Endothelial cell of umbilical vein (primary cell): Measurements from ENCODE around the gene OR2A25. TPM values are rescaled to one million over a fixed set of nuclear protein-coding genes. Genes with fewer than 3 reads are reported as not detected.
A peak's percentile ranks its signal among the peaks of the same experiment; 100 is the strongest.

Experiments
- BruUV-seq: library from RNA; stranded (reverse); fragments of 400-500 nt; replicated peaks from 2 replicates; lab custom pipeline; 2021; lab: Mats Ljungman, UMichigan
- CTCF ChIA-PET: fragments of 300-600, 350-600 bp; sonication (Branson Sonifier 250); formaldehyde crosslinking; loops from one replicate; lab custom pipeline; 2021; ENCODE audit warnings: antibody characterized with exemption, inconsistent platforms; lab: Charles Lee
- POLR2A ChIA-PET: fragments of 300-600, 350-600 bp; sonication (Branson Sonifier 250); formaldehyde crosslinking; loops from one replicate; lab custom pipeline; 2021; ENCODE audit warnings: antibody characterized with exemption, inconsistent platforms; lab: Charles Lee
- DNase-seq: peaks from one replicate; pipeline ENCODE4 v3.0.0-alpha.2; 2011; ENCODE audit warnings: low read depth, low spot score
- FAIRE-seq: peaks from 2 replicates; lab custom pipeline; 2011; peaks lifted over from hg19 to GRCh38; lab: Jason Lieb, UNC
- H2AFZ ChIP-seq: 2 replicates; pipeline ENCODE4 v1.6.0; 2012; ENCODE audit warnings: low read depth, low read length, control low read depth, inconsistent platforms
- H3K27ac ChIP-seq: 2 replicates; pipeline ENCODE4 v1.5.1; 2011; ENCODE audit warnings: low read depth, mild to moderate bottlenecking, control low read depth, low read length, moderate library complexity; ENCODE audit not compliant: insufficient read depth
- H3K27me3 ChIP-seq, 2 experiments: 2 replicates each; pipeline versions ENCODE4 v1.6.0 to v1.6.1; 2011; ENCODE audit warnings: low read length in 2 of 2, mixed read lengths in 1 of 2; ENCODE audit not compliant: control insufficient read depth in 2 of 2, insufficient read depth in 2 of 2
- H3K36me3 ChIP-seq, 2 experiments: 2 replicates in 1 of 2; 3 replicates in 1 of 2; pipeline ENCODE4 v1.5.1; 2011; ENCODE audit warnings: low read length in 2 of 2, mild to moderate bottlenecking in 1 of 2, moderate library complexity in 1 of 2; ENCODE audit not compliant: control insufficient read depth in 2 of 2, insufficient read depth in 2 of 2; ENCODE audit errors: extremely low read depth in 1 of 2
- H3K4me1 ChIP-seq: 3 replicates; pipeline ENCODE4 v1.5.1; 2011; ENCODE audit warnings: mild to moderate bottlenecking, low read length; ENCODE audit not compliant: control insufficient read depth, insufficient read depth; ENCODE audit errors: extremely low read depth
- H3K4me2 ChIP-seq: 2 replicates; pipeline ENCODE4 v1.6.1; 2011; ENCODE audit warnings: low read length, control low read depth, mixed read lengths; ENCODE audit not compliant: insufficient read depth
- H3K4me3 ChIP-seq, 3 experiments: fragments of 200-600 bp in 1 of 3; sonication (generic), shearing (Covaris generic) in 1 of 3; replicated peaks in 1 of 3; 2 replicates each; pipeline ENCODE4 v1.5.1; 2011 to 2016; ENCODE audit warnings: control low read depth in 3 of 3, low read length in 3 of 3, mild to moderate bottlenecking in 2 of 3, inconsistent platforms in 1 of 3, low read depth in 1 of 3, moderate library complexity in 1 of 3; ENCODE audit not compliant: insufficient read depth in 1 of 3
- H3K79me2 ChIP-seq: 2 replicates; pipeline ENCODE4 v1.6.0; 2012; ENCODE audit warnings: low read length, inconsistent platforms; ENCODE audit not compliant: control insufficient read depth, insufficient read depth
- H3K9ac ChIP-seq: replicated peaks from 2 replicates; pipeline ENCODE3; 2011; ENCODE audit warnings: low read length, control low read depth; ENCODE audit not compliant: insufficient read depth; ENCODE audit errors: extremely low read depth
- H3K9me1 ChIP-seq: replicated peaks from 3 replicates; pipeline ENCODE4 v1.6.0; 2011; ENCODE audit warnings: mild to moderate bottlenecking, low read length; ENCODE audit not compliant: control insufficient read depth, insufficient read depth; ENCODE audit errors: extremely low read depth
- H3K9me3 ChIP-seq: replicated peaks from 2 replicates; pipeline ENCODE4 v1.5.1; 2012; ENCODE audit warnings: low read length, inconsistent platforms; ENCODE audit not compliant: control insufficient read depth, insufficient read depth
- H4K20me1 ChIP-seq: replicated peaks from 2 replicates; pipeline ENCODE3; 2011; ENCODE audit warnings: mild to moderate bottlenecking, low read length; ENCODE audit not compliant: control insufficient read depth, insufficient read depth; ENCODE audit errors: extremely low read depth
- CTCF ChIP-seq, 2 donors: IDR thresholded peaks; 1 replicate in 1 of 2; 2 replicates in 1 of 2; pipeline ENCODE4 v1.5.1; 2011; ENCODE audit warnings: low read length in 2 of 2, mild to moderate bottlenecking in 2 of 2, moderate library complexity in 2 of 2, control low read depth in 1 of 2, inconsistent platforms in 1 of 2, low read depth in 1 of 2; ENCODE audit not compliant: insufficient read depth in 1 of 2; ENCODE audit errors: extremely low read depth in 1 of 2
- EZH2 ChIP-seq: IDR thresholded peaks from 2 replicates; pipeline ENCODE4 v1.6.1; 2012; ENCODE audit warnings: borderline replicate concordance, low read depth, mild to moderate bottlenecking, moderate library complexity, low read length, inconsistent platforms; ENCODE audit not compliant: severe bottlenecking
- FOS ChIP-seq: IDR thresholded peaks from 2 replicates; pipeline ENCODE4 v1.6.1; 2011; ENCODE audit warnings: mild to moderate bottlenecking, low read length, moderate library complexity, borderline replicate concordance; ENCODE audit not compliant: insufficient read depth
- GATA2 ChIP-seq: IDR thresholded peaks from 2 replicates; pipeline ENCODE4 v1.7.0; 2011; ENCODE audit warnings: low read depth, mild to moderate bottlenecking, moderate library complexity, mixed read lengths, low read length; ENCODE audit not compliant: insufficient read length, insufficient read depth
- JUN ChIP-seq: IDR thresholded peaks from 2 replicates; pipeline ENCODE4 v1.6.1; 2011; ENCODE audit warnings: borderline replicate concordance, low read depth; ENCODE audit not compliant: insufficient read length, insufficient read depth
- POLR2A ChIP-seq: IDR thresholded peaks from 2 replicates; pipeline ENCODE4 v1.6.1; 2012; ENCODE audit warnings: low read depth, mild to moderate bottlenecking, control low read depth, low read length
- dilution Hi-C: fragments of 300-500 bp; cut with MboI; formaldehyde crosslinking; loops from one replicate; pipeline ENCODE4 v1.15.0; 2019; ENCODE audit warnings: low sequenced_read_pairs; ENCODE audit not compliant: extremely low pct_ligation_motif_present
- intact Hi-C: fragments of 100-400 bp; cut with micrococcal nuclease; formaldehyde crosslinking; loops from one replicate; pipeline ENCODE4 v1.10.0; 2022
- polyA plus RNA-seq, 4 experiments: library from polyadenylated mRNA; depleted of rRNA in 3 of 4; stranded (reverse) in 3 of 4; unstranded in 1 of 4; fragments of >200 nt; gene quantifications; 2 replicates each; pipeline versions ENCODE4 v1.2.1 to v1.2.3, GENCODE V29; 2011 to 2012; ENCODE audit warnings: missing spikeins in 1 of 4
- total RNA-seq: library from RNA; stranded (reverse); gene quantifications from 2 replicates; pipeline ENCODE4 v1.2.3, GENCODE V29; 2021

The OR2A25 gene
- total and polyA plus RNA-seq, 2 donors (not counting 3 experiments of a cell fraction or from before 2014, with no cell fraction given), result not detected

DNA sequence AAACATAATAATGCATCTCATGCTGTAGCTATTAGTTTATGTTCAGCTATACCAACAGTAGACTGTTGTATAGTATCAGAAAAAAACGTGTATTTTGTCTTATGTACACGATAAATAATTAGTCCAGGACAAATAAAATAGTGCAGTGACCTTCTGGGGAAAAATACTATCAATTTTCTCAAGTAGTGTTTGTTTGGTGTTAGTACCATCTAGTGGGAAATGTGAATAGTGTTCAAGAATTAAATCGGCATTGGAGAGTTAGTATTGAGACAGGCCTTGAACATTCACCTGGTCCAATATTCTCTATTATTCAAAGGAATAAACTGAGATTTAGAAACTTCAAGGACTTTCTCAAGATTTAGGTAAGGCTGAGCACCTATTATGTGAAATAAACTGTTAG, 42.5 kb upstream of the OR2A25 start:
- Histone ChIP-seq H4K20me1 (no peaks in the 10 kb centered on the region), H3K4me3 (no peak overlapping the region), H3K9ac (no peak overlapping the region), H3K4me1 (no peaks in the 10 kb centered on the region), H2AFZ (no peak overlapping the region), H3K4me2 (no peak overlapping the region), H3K9me1 (no peaks in the 10 kb centered on the region), H3K9me3 (no peaks in the 10 kb centered on the region), H3K27me3 (no peaks in the 10 kb centered on the region), H3K36me3 (no peaks in the 10 kb centered on the region), H3K79me2 (no peaks in the 10 kb centered on the region), H3K27ac (no peak overlapping the region)
- dilution Hi-C loops, result no loop called here
- CTCF ChIA-PET, result interaction anchor here (0.7 to 4.6 kb wide), 10 partner anchors 9 to 812 kb away, joined by 3 to 39 read pairs (median 3); partner anchors contain the start of gene TCAF1
- POLR2A ChIA-PET, result no interaction called here
- DNase-seq (peak; percentile 37), FAIRE-seq (no peak)
- BruUV-seq, result no TSS peak
- no peak for TF ChIP-seq GATA2
- TF ChIP-seq CTCF (IDR thresholded peaks at IDR 0.05; ENCODE audit: extremely low read depth in 1 of 2, insufficient read depth in 1 of 2, low read depth in 1 of 2, low read length in 2 of 2), result peak; percentile 12 to 30
- no peak for TF ChIP-seq JUN
- TF ChIP-seq POLR2A, result no peak
- intact Hi-C loops, result loop anchor here (5.0 kb wide), 1 partner anchor 100 kb away; no protein-coding TSS in a partner anchor

- Histone ChIP-seq H2AFZ (no peak overlapping the region), H3K9me1 (no peaks in the 10 kb centered on the region), H4K20me1 (no peaks in the 10 kb centered on the region), H3K79me2 (no peaks in the 10 kb centered on the region), H3K9ac (no peak overlapping the region), H3K27me3 (no peaks in the 10 kb centered on the region), H3K9me3 (no peaks in the 10 kb centered on the region), H3K4me1 (no peaks in the 10 kb centered on the region), H3K4me3 (no peak overlapping the region), H3K36me3 (no peaks in the 10 kb centered on the region), H3K4me2 (no peak overlapping the region), H3K27ac (no peak overlapping the region)
- POLR2A ChIA-PET, result no interaction called here
- BruUV-seq, result no TSS peak
- FAIRE-seq, result no peak
- intact Hi-C loops, result loop anchor here (2.0 to 5.0 kb wide), 2 partner anchors 99 to 125 kb away; partner anchors contain the start of gene TCAF1
- CTCF ChIA-PET, result interaction anchor here (0.8 to 4.6 kb wide), 7 partner anchors 10 to 813 kb away, joined by 3 to 39 read pairs (median 3); no protein-coding TSS in a partner anchor
- peak; percentile 29 for DNase-seq
- TF ChIP-seq EZH2, result no peak
- peak; percentile 39 for TF ChIP-seq FOS
- dilution Hi-C loops, result no loop called here
These were observed 41.6 kb upstream of the OR2A25 start for GRCh38 chr7:144027974-144028373.
